Activated T-cell treated with anti-CD3 and anti-CD28 coated beads for 1 hour (primary cell): ENCODE data around the gene COL1A1.

Source experiments
- DNase-seq: peaks from one replicate; pipeline ENCODE4 v3.0.0-alpha.2; 2020; ENCODE audit warnings: low read depth

Gene COL1A1

GRCh38 chr17:50153650-50154575 is 47.5 kb downstream of the COL1A1 start:
- DNase-seq: no peak

GRCh38 chr17:50152736-50153135 is 48.7 kb downstream of the COL1A1 start:
- DNase-seq: no peak

- DNase-seq: no peak
Observed at GRCh38 chr17:50151937-50152547, 49.4 kb downstream of the COL1A1 start.

GRCh38 chr17:50151041-50151936 is 50.1 kb downstream of the COL1A1 start:
- DNase-seq: peak; percentile 77

GRCh38 chr17:50150354-50151040 is 50.9 kb downstream of the COL1A1 start, which contains the start of gene PPP1R9B:
Gene PPP1R9B (minus strand): TSS chr17:50150677. CDS start chr17:50150513, 164 bp downstream.
- no peak for DNase-seq

- DNase-seq: peak; percentile 47
Observed at GRCh38 chr17:50149417-50150353, 51.7 kb downstream of the COL1A1 start.

GRCh38 chr17:50149091-50149416 is 52.4 kb downstream of the COL1A1 start:
- DNase-seq: no peak

- peak; percentile 55 for DNase-seq
Observed at GRCh38 chr17:50148226-50149090, 53.0 kb downstream of the COL1A1 start.

- no peak for DNase-seq
Observed at GRCh38 chr17:50147841-50148225, 53.6 kb downstream of the COL1A1 start.

GRCh38 chr17:50146927-50147665 is 54.3 kb downstream of the COL1A1 start:
- no peak for DNase-seq

GRCh38 chr17:50146230-50146926 is 55.1 kb downstream of the COL1A1 start:
- DNase-seq: no peak

- no peak for DNase-seq
Observed at GRCh38 chr17:50145532-50146229, 55.8 kb downstream of the COL1A1 start.

GRCh38 chr17:50144845-50145531 is 56.4 kb downstream of the COL1A1 start:
- DNase-seq: no peak

GRCh38 chr17:50144355-50144754 is 57.1 kb downstream of the COL1A1 start:
- DNase-seq: no peak

- no peak for DNase-seq
Observed at GRCh38 chr17:50143461-50144176, 57.8 kb downstream of the COL1A1 start.

GRCh38 chr17:50141745-50142110 is 59.7 kb downstream of the COL1A1 start:
- DNase-seq: no peak
